Medulla oblongata (tissue), 1 donor: Measurements from ENCODE around the gene SMIM20.

ENCODE experiments used
- DNase-seq: peaks from one replicate; pipeline ENCODE4 v3.0.0-alpha.2; 2015; ENCODE audit errors: extremely low spot score

Gene SMIM20

GRCh38 chr4:25954293-25954904 lies 40.4 kb downstream of the SMIM20 start:
- no peak for DNase-seq

GRCh38 chr4:25955705-25956104 lies 41.7 kb downstream of the SMIM20 start:
- DNase-seq, result no peak

- DNase-seq, result no peak
Measured at GRCh38 chr4:25956260-25956659, 42.2 kb downstream of the SMIM20 start.

- DNase-seq, result no peak
Measured at GRCh38 chr4:25958110-25958509, 44.1 kb downstream of the SMIM20 start.

- no peak for DNase-seq
Measured at GRCh38 chr4:25962393-25962792, 48.4 kb downstream of the SMIM20 start.

GRCh38 chr4:25965629-25966028 lies 51.6 kb downstream of the SMIM20 start:
- no peak for DNase-seq

- no peak for DNase-seq
Measured at GRCh38 chr4:25966171-25966570, 52.2 kb downstream of the SMIM20 start.

- no peak for DNase-seq
Measured at GRCh38 chr4:25969374-25970155, 55.5 kb downstream of the SMIM20 start.

GRCh38 chr4:25970226-25970675 lies 56.2 kb downstream of the SMIM20 start:
- DNase-seq, result peak; percentile 44

GRCh38 chr4:25970691-25971432 lies 56.8 kb downstream of the SMIM20 start:
- DNase-seq, result peak; percentile 48

- DNase-seq, result no peak
Measured at GRCh38 chr4:25972366-25972765, 58.3 kb downstream of the SMIM20 start.

GRCh38 chr4:25972984-25973745 lies 59.1 kb downstream of the SMIM20 start:
- no peak for DNase-seq

GRCh38 chr4:25976780-25977179 lies 62.8 kb downstream of the SMIM20 start:
- no peak for DNase-seq

GRCh38 chr4:25977397-25978170 lies 63.6 kb downstream of the SMIM20 start:
- DNase-seq, result no peak

GRCh38 chr4:25978327-25978726 lies 64.3 kb downstream of the SMIM20 start:
- DNase-seq, result no peak
